ENCODE measurements around the gene TNFRSF14. TPM values are rescaled to one million over a fixed set of nuclear protein-coding genes. Genes with fewer than 3 reads are reported as not detected.

TNFRSF14 gene
- polyA plus RNA-seq, 4 donors: 164 to 398 (median 326) TPM

- FAIRE-seq (no peak), DNase-seq (peak in 1 of 2 donors; percentile 34)
- Histone ChIP-seq H3K9me3 (ENCODE audit: control insufficient read depth in 2 of 2, insufficient read depth in 1 of 2, low read depth in 1 of 2, low read length in 1 of 2) (no peaks in the 10 kb centered on the region), H3K4me1 (ENCODE audit: control insufficient read depth in 3 of 3, insufficient read depth in 2 of 3, low read depth in 1 of 3, low read length in 2 of 3) (peaks cover 0 to 77% (median 10%) of the 10 kb centered on the region in 3 donors), H3K4me3 (ENCODE audit: low read depth in 1 of 3, low read length in 3 of 3) (no peak overlapping the region), H3K36me3 (ENCODE audit: control insufficient read depth in 3 of 3, insufficient read depth in 2 of 3, low read depth in 1 of 3, low read length in 3 of 3) (peaks cover 0 to 8% (median 0%) of the 10 kb centered on the region in 3 donors), H3K27ac (ENCODE audit: low read depth in 1 of 3, low read length in 2 of 3) (peak overlapping the region in 1 of 3 donors; percentile 17), H3K27me3 (ENCODE audit: control insufficient read depth in 3 of 3, insufficient read depth in 3 of 3, low read length in 3 of 3) (peaks cover 0 to 6% (median 3%) of the 10 kb centered on the region in 3 donors)
- 51 to 55% (median 55%) methylated on average over 26 of the region's 26 CpGs for whole genome bisulfite sequencing, 3 donors
These were observed 11.9 kb upstream of the TNFRSF14 start for GRCh38 chr1:2544093-2544874.

GRCh38 chr1:2544875-2545640 is 11.1 kb upstream of the TNFRSF14 start:
- WGBS, 3 donors: 37 to 55% (median 49%) methylated on average over 18 to 19 of the region's 19 CpGs

GRCh38 chr1:2545754-2546514 is 10.2 kb upstream of the TNFRSF14 start:
- 1 to 3% (median 3%) methylated on average over 9 to 43 of the region's 43 CpGs for WGBS, 3 donors
- no peak for FAIRE-seq
- Histone ChIP-seq H3K4me1 (ENCODE audit: control insufficient read depth in 3 of 3, insufficient read depth in 2 of 3, low read depth in 1 of 3, low read length in 2 of 3) (peaks cover 0 to 78% (median 8%) of the 10 kb centered on the region in 3 donors), H3K9me3 (ENCODE audit: control insufficient read depth in 2 of 2, insufficient read depth in 1 of 2, low read depth in 1 of 2, low read length in 1 of 2) (no peaks in the 10 kb centered on the region), H3K27ac (ENCODE audit: low read depth in 1 of 3, low read length in 2 of 3) (peak overlapping the region; percentile 84 to 97 (median 86)), H3K36me3 (ENCODE audit: control insufficient read depth in 3 of 3, insufficient read depth in 2 of 3, low read depth in 1 of 3, low read length in 3 of 3) (peaks cover 0 to 19% (median 0%) of the 10 kb centered on the region in 3 donors), H3K27me3 (ENCODE audit: control insufficient read depth in 3 of 3, insufficient read depth in 3 of 3, low read length in 3 of 3) (peaks cover 0 to 3% (median 0%) of the 10 kb centered on the region in 3 donors), H3K4me3 (ENCODE audit: low read depth in 1 of 3, low read length in 3 of 3) (peak overlapping the region; percentile 47 to 64 (median 57))
- peak; percentile 87 to 92 for DNase-seq

More at GRCh38 chr1:2544875-2545640, 11.1 kb upstream of the TNFRSF14 start:
- Histone ChIP-seq H3K9me3 (ENCODE audit: control insufficient read depth in 2 of 2, insufficient read depth in 1 of 2, low read depth in 1 of 2, low read length in 1 of 2) (no peaks in the 10 kb centered on the region), H3K36me3 (ENCODE audit: control insufficient read depth in 3 of 3, insufficient read depth in 2 of 3, low read depth in 1 of 3, low read length in 3 of 3) (peaks cover 0 to 14% (median 0%) of the 10 kb centered on the region in 3 donors), H3K4me1 (ENCODE audit: control insufficient read depth in 3 of 3, insufficient read depth in 2 of 3, low read depth in 1 of 3, low read length in 2 of 3) (peaks cover 0 to 78% (median 10%) of the 10 kb centered on the region in 3 donors), H3K27ac (ENCODE audit: low read depth in 1 of 3, low read length in 2 of 3) (peak overlapping the region in 2 of 3 donors; percentile 56 to 86), H3K27me3 (ENCODE audit: control insufficient read depth in 3 of 3, insufficient read depth in 3 of 3, low read length in 3 of 3) (peaks cover 0 to 6% (median 2%) of the 10 kb centered on the region in 3 donors), H3K4me3 (ENCODE audit: low read depth in 1 of 3, low read length in 3 of 3) (no peak overlapping the region)
- DNase-seq (peak in 1 of 2 donors; percentile 20), FAIRE-seq (no peak)

- no peaks in the 10 kb centered on the region for H3K9me3 ChIP-seq (ENCODE audit: control insufficient read depth in 2 of 2, insufficient read depth in 1 of 2, low read depth in 1 of 2, low read length in 1 of 2)
These were observed 9.5 kb upstream of the TNFRSF14 start for GRCh38 chr1:2546515-2547209.

GRCh38 chr1:2547210-2548067 is 8.7 kb upstream of the TNFRSF14 start:
- Histone ChIP-seq H3K27me3 (ENCODE audit: control insufficient read depth in 3 of 3, insufficient read depth in 3 of 3, low read length in 3 of 3) (no peaks in the 10 kb centered on the region), H3K36me3 (ENCODE audit: control insufficient read depth in 3 of 3, insufficient read depth in 2 of 3, low read depth in 1 of 3, low read length in 3 of 3) (peaks cover 0 to 29% (median 0%) of the 10 kb centered on the region in 3 donors), H3K4me3 (ENCODE audit: low read depth in 1 of 3, low read length in 3 of 3) (peak overlapping the region; percentile 47 to 64 (median 57)), H3K27ac (ENCODE audit: low read depth in 1 of 3, low read length in 2 of 3) (peak overlapping the region; percentile 86 to 97 (median 92)), H3K9me3 (ENCODE audit: control insufficient read depth in 2 of 2, insufficient read depth in 1 of 2, low read depth in 1 of 2, low read length in 1 of 2) (no peaks in the 10 kb centered on the region), H3K4me1 (ENCODE audit: control insufficient read depth in 3 of 3, insufficient read depth in 2 of 3, low read depth in 1 of 3, low read length in 2 of 3) (peaks cover 0 to 65% (median 6%) of the 10 kb centered on the region in 3 donors)
- no peak for FAIRE-seq
- WGBS, 3 donors: 6 to 9% (median 7%) methylated on average over 20 to 27 of the region's 27 CpGs
- no peak for DNase-seq

More at GRCh38 chr1:2546515-2547209, 9.5 kb upstream of the TNFRSF14 start:
- no peak for FAIRE-seq
- peak overlapping the region; percentile 47 to 64 (median 57) for H3K4me3 ChIP-seq (ENCODE audit: low read depth in 1 of 3, low read length in 3 of 3)
- DNase-seq: peak; percentile 93 to 95
- peaks cover 0 to 72% (median 6%) of the 10 kb centered on the region in 3 donors for H3K4me1 ChIP-seq (ENCODE audit: control insufficient read depth in 3 of 3, insufficient read depth in 2 of 3, low read depth in 1 of 3, low read length in 2 of 3)
- H3K27me3 ChIP-seq (ENCODE audit: control insufficient read depth in 3 of 3, insufficient read depth in 3 of 3, low read length in 3 of 3): no peaks in the 10 kb centered on the region
- peaks cover 0 to 25% (median 0%) of the 10 kb centered on the region in 3 donors for H3K36me3 ChIP-seq (ENCODE audit: control insufficient read depth in 3 of 3, insufficient read depth in 2 of 3, low read depth in 1 of 3, low read length in 3 of 3)
- WGBS, 3 donors: 0 to 1% (median 1%) methylated on average over 44 to 52 of the region's 52 CpGs
- H3K27ac ChIP-seq (ENCODE audit: low read depth in 1 of 3, low read length in 2 of 3): peak overlapping the region; percentile 86 to 97 (median 92)

GRCh38 chr1:2548068-2548589 is 8.0 kb upstream of the TNFRSF14 start:
- Histone ChIP-seq H3K4me3 (ENCODE audit: low read depth in 1 of 3, low read length in 3 of 3) (peak overlapping the region; percentile 28 to 57 (median 47)), H3K36me3 (ENCODE audit: control insufficient read depth in 3 of 3, insufficient read depth in 2 of 3, low read depth in 1 of 3, low read length in 3 of 3) (peaks cover 0 to 30% (median 0%) of the 10 kb centered on the region in 3 donors), H3K27me3 (ENCODE audit: control insufficient read depth in 3 of 3, insufficient read depth in 3 of 3, low read length in 3 of 3) (no peaks in the 10 kb centered on the region), H3K27ac (ENCODE audit: low read depth in 1 of 3, low read length in 2 of 3) (peak overlapping the region; percentile 86 to 97 (median 92)), H3K4me1 (ENCODE audit: control insufficient read depth in 3 of 3, insufficient read depth in 2 of 3, low read depth in 1 of 3, low read length in 2 of 3) (peaks cover 0 to 58% (median 6%) of the 10 kb centered on the region in 3 donors), H3K9me3 (ENCODE audit: control insufficient read depth in 2 of 2, insufficient read depth in 1 of 2, low read depth in 1 of 2, low read length in 1 of 2) (no peaks in the 10 kb centered on the region)
- 2 to 5% (median 2%) methylated on average over 16 to 17 of the region's 17 CpGs for WGBS, 3 donors
- FAIRE-seq (no peak), DNase-seq (peak; percentile 88 to 91)
